ENCODE measurements around the gene UFSP2.
"Not testable (repeated sequence)": the region's sequence is repeated elsewhere in the genome, so short reads cannot be mapped to it uniquely, and the experiment has no call there.

UFSP2 gene

DNA sequence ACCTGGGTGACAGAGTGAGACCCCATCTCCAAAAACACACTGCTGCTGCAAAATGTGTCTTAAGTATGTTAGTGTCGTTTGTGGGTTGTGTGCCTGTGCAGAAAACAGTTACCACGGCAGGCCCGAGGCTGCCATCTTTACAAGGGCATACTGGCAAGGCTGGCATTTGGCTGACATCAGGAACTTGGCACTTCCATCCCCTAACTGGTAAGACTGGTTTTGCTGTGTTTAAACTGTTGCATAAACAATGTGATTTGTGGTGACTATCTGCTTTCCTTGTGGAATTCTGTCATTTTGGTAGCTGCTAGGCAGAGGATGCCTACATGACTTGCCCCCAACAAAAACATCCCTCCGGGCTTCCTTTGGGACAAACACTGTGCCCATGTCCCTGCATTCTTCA lies 42.3 kb downstream of the UFSP2 start:
- no peak for DNase-seq

- DNase-seq: no peak
These were observed 43.0 kb downstream of the UFSP2 start for GRCh38 chr4:185382754-185383153.

DNA sequence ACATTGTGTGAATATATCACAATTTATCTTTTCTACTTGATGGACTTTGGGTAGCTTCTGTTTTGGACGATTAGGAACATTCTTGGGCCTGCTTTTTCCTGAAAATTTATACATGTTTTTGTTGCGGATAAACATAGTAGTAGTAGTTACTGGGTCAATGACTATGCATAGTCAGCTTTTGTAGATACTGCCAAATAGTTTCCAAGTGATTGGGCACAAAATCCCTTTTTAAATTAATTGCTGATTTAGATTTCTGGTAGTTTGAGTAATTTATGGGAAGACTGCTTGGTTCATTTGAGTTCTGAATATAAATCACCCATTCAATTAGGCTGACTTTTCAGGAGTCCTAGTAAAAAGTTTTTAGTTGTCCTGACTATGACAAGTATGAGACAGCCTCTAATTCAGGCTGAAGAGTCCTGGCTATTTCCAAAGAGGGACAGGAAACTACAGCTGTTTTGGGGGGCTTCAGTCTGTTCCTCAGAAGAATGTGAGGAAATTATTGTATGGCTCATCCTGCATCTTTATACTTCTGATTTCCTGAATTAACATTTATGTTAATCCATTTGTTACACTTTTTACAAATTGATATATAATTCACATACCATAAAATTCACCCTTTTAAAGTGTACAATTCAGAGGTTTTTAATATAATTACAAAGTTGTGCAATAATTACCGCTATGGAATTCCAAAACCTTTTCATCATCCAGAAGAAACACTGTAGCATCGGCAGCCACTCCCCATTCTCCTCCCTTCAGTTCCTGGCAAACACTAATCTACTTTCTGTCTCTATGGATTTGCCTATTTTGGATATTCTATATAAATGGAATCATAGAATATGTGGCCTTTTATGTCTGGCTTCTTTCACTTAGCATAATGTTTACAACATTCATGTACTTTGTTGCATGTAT lies 44.2 kb downstream of the UFSP2 start:
- no peak for DNase-seq

GRCh38 chr4:185380320-185380719 lies 45.4 kb downstream of the UFSP2 start:
- no peak for DNase-seq

DNA sequence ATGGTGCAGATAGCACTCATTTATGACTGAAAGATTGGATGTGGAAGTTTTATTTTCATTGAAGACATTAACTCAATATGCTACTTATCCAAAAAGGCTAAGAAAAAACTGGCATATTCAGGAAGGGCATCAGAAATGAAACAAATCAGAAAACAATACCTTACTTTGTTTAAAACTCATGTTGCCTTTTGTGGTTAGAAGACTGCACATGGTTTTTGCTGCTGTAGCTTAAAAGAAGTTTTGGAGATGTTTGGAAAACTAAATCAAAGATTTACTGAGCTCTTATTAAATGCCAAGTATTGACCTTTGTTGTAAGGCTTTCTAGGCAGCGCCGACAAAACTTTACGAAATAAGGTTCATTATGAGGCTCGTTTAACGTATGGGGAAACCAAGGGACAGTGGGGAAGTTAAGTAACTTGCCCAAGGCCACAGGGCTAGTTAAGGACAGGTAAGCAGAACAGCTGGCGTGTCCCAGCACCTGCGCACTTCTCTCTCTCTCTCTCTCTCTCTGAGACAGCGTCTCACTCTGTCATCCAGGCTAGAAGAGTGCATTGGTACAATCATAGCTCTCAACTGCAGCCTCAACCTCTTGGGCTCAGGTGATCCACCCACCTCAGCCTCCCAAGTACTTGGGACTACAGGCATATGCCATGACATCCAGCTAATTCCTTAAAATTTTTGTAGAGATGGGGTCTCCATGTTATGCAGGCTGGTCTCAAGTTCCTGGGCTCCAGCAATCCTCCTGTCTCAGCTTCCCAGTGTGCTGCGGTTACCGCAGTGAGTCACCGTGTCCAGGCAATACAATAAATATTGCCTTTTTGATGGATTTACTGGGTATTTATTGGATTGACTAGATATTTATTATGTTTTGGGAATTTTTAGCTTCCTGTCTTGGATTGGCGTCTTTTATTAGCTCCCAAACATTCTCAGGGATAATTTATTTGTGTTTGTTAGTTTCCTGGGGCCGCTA lies 46.2 kb downstream of the UFSP2 start:
- no peak for DNase-seq

GRCh38 chr4:185378264-185378663 lies 47.5 kb downstream of the UFSP2 start:
- DNase-seq: no peak

- no peak for DNase-seq
These were observed 51.2 kb downstream of the UFSP2 start for GRCh38 chr4:185374573-185374972.

DNA sequence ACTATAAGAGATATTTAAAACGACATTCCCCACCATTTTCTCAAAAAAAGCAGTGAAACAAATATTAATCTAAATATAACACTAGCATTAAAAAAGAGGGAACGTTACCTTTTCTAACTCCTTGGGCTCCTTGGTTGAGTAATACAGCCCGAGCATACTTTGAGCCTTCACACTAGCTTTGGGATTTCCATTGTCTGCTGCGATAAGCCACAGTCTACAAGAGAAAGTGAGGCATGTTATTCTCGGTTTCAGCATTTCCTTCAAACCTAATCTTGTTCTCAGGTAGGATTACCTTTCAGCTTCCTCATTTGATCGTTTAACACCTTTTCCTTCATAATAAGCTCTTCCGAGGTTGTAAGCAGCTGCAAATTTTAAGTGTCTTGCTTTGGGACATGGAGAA lies 51.7 kb downstream of the UFSP2 start:
- DNase-seq: no peak

- no peak for DNase-seq
These were observed 54.1 kb downstream of the UFSP2 start for GRCh38 chr4:185371702-185372101.

DNA sequence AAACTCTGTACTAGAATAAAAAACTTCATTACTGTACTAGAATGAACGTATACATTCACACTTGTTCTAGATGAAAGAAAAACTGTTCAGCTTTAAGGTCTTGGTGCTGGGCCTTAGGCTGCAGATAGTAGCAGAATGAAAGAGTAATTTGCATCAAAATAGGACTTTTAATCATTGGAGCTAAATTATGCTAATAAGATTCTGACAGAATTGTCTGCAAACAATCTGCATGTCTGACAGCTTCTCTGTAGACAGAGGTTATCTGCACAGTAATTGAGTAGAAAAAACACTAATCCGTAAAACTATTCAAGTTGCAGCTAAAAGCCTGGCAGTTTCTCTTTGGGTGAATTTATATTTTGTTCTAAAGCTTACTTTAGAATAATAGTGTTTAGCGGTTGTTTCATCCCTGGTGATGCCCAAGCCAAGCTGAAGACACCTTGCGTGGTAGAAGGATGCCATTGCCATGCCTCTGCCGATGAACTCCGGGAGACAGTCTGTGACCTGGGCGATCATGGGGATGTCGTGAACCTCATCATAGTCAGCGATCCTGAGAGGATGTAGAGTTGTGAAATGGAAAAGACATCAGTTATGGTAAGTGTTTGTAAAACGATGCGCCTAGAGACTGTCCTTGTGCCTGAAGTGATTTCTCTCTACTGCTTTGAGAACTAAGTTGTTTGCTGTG lies 55.4 kb downstream of the UFSP2 start:
- no peak for DNase-seq

DNA sequence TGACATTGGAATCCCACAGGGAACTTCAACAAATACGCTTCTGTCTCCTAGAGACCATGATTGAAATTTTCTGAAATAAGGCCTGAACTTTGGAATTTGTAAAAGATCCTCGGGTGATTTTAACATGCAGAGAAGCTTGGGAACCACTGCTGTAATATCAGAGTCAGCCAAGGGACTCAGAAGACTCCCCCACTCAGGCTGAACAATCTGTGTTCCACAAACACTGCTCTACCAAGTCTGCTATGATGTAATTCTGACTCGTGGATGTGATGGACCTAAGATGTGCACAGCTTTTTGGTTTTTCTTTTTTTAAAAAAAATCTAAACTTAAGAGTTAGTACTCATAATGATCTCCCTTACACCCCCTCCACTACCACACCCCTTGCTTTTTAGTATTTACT lies 56.0 kb downstream of the UFSP2 start:
- DNase-seq: no peak

- DNase-seq: no peak
These were observed 60.9 kb downstream of the UFSP2 start for GRCh38 chr4:185364886-185365285.

DNA sequence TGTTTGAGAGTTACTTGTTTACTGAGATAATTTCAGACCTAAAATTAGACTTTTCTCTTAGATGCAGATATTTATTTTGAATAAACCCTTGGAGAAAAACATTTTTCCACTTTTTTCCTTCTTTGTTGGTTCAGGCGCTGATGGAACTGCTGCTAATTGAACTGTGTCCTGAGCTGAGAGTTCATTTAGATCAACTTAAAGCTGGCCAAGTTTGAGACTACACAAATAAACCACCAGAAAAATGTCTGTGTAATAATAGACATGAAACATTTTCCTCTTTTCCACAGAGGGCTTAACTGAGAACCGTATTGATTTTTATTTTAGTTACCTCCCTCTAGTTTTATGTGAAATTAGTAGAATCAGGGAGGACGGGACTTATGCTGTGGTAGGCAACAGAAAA lies 62.5 kb downstream of the UFSP2 start:
- no peak for DNase-seq

DNA sequence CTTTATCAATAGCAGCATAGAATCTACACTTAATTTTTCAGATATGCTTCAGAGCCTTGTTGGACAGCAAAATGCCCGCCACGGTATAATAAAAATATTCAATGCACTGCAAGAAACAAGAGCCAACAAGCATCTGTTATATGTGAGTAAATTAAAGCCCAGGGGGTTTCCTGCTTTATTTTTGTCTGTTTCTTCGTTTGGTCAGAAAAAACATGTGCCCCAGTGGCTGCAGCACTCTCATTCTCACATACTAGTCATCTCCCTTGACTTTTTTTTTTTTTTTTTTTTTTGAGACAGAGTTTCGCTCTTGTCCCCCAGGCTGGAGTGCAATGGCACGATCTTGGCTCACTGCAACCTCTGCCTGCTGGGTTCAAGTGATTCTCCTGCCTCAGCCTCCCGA lies 63.2 kb downstream of the UFSP2 start:
- DNase-seq: not testable (repeated sequence)

DNA sequence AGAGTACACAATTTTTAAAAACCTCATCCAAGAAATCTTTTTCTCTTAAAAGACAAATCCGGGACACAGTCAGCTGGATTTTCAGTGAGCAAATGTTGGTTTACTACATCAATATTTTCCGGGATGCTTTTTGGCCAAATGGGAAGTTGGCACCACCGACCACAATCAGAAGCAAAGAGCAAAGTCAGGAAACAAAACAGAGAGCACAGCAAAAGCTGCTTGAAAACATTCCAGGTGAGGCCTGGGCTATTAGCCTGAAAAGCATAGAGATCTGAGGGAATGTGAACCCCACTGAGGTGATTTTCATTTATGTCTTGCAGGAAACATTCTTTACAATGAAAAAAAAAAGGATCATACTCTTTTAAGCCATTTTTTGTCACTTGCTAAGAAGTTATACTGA lies 63.9 kb downstream of the UFSP2 start:
- no peak for DNase-seq

GRCh38 chr4:185359767-185360446 lies 65.9 kb downstream of the UFSP2 start:
- no peak for DNase-seq

- DNase-seq: no peak
These were observed 66.8 kb downstream of the UFSP2 start for GRCh38 chr4:185358959-185359358.

- DNase-seq: no peak
These were observed 67.2 kb downstream of the UFSP2 start for GRCh38 chr4:185358514-185358913.

DNA sequence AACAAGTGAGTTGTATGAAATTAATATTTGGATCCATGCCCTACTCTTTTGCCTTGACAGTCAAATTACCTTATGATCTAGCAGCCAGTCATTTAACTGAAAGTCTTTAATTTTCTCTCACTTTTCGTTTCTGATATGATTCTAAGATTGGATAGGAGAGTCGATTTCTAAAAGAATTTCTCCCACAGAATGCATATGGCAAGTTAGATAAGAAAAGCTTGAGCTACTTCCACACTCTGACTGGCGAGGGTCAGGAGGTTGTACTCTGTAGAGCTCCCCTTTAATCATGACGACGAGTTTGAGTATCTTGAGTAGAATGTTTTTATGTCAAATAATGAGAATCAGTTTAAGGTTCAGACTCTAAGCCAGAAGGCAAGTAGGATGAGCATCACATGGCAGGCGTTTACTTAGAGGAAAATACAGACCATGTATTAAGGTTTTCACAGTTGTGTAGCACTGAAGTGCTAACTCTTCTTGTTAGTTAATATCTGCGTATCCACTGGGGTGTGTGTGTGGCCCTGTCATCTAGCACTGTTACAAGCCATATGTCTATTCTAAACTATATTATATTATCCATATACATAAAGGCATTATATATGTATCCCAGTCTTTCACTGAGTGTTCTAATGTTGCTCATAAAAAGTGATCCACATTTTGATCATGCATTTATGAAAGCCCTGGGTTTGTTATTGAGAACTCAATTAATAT lies 67.9 kb downstream of the UFSP2 start:
- DNase-seq: no peak

DNA sequence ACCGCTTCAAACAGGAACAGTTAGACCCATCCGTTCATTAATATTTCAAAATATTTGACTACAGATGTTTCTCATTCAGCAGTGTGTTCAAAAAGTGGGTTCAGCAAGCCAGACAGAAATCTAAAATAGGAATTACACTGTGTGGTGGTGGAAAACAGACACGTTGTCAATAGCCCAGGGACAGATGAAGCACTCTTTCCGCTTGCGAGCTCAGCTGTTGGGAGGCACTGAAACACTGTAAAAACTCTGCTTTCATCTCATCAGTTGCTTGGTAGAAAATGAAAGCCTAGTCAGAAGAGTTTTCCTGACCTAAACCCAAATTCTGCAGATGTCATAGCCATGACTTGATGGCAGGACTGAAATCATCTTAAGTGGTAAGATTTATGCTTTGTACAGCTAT lies 68.6 kb downstream of the UFSP2 start:
- DNase-seq: no peak

DNA sequence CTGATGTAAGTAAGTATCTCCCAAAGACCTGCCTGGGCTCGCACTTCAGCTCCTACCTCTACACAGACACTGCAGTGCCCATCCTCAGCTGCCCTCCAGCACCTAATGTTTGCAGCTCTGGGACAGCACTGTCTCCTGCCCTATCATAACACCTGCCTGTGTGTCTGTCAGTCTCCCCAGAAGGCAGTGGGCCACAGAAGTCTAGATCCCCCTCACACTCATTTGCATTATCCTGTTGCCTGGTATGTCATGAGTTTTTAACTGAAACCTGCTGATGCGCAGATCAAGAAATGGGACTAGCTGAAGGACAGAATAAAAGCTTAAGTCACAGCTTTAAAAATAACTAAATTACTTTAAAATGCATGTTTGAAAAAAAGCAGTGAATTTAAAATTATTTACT lies 73.0 kb downstream of the UFSP2 start:
- no peak for DNase-seq

DNA sequence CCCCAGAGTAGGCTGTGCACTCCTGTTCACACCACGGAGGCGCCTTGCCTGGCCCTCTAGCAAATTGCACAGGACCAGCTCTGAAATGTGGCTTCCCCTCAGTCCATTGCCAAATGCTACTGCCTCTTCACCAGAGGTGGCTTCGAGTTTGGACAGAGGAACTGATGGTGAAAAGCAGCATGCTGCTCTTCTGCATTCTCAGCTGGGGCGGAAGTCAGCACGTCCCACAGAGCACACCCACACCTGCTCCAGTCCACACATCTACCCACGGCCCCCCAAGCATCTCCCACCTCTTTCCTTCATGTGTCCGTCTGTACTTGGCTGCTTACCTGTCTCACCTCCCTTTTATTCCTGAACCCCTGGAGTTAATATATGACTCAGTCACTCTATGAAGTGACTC lies 73.6 kb downstream of the UFSP2 start:
- no peak for DNase-seq

Measured in DMS79 treated with DMSO at 0.1 percent for 48 hours (cell line).